Thymus (tissue), 11 donors: ENCODE results near the gene S100A12. TPM values are rescaled to one million over a fixed set of nuclear protein-coding genes. Genes with fewer than 3 reads are reported as not detected.
"Not testable (repeated sequence)": the region's sequence is repeated elsewhere in the genome, so short reads cannot be mapped to it uniquely, and the experiment has no call there.

ENCODE experiments used
- DNase-seq, 9 donors: peaks; one replicate each; pipeline ENCODE4 v3.0.0-alpha.2; 2013; ENCODE audit warnings: low spot score in 9 of 9, low read depth in 6 of 9, missing footprints in 1 of 9
- H3K27ac ChIP-seq, 2 donors: one replicate each; pipeline ENCODE4 v1.5.1; 2013; ENCODE audit warnings: control low read depth in 1 of 2, low read depth in 1 of 2, low read length in 1 of 2, mild to moderate bottlenecking in 1 of 2, moderate library complexity in 1 of 2
- H3K27me3 ChIP-seq, 2 donors: one replicate each; pipeline ENCODE4 v1.5.1; 2013; ENCODE audit warnings: low read length in 1 of 2; ENCODE audit not compliant: control insufficient read depth in 2 of 2, insufficient read depth in 1 of 2
- H3K36me3 ChIP-seq, 2 donors: one replicate each; pipeline ENCODE4 v1.5.1; 2013; ENCODE audit warnings: low read length in 1 of 2, mild to moderate bottlenecking in 1 of 2, moderate library complexity in 1 of 2; ENCODE audit not compliant: control insufficient read depth in 2 of 2, insufficient read depth in 2 of 2
- H3K4me1 ChIP-seq, 2 donors: one replicate each; pipeline ENCODE4 v1.5.1; 2013; ENCODE audit warnings: low read length in 2 of 2; ENCODE audit not compliant: control insufficient read depth in 2 of 2, insufficient read depth in 2 of 2
- H3K4me3 ChIP-seq, 2 donors: one replicate each; pipeline ENCODE4 v1.5.1; 2013; ENCODE audit warnings: low read length in 2 of 2, control low read depth in 1 of 2, mild to moderate bottlenecking in 1 of 2
- H3K9me3 ChIP-seq, 2 donors: one replicate each; pipeline ENCODE4 v1.5.1; 2013; ENCODE audit warnings: low read length in 1 of 2, mild to moderate bottlenecking in 1 of 2; ENCODE audit not compliant: control insufficient read depth in 2 of 2, insufficient read depth in 1 of 2
- WGBS: extraction: QIAGEN DNeasy Blood & Tissue Kit; methylation state at CpG from one replicate; pipeline ENCODE4 v1.1.7; 2013; 5-methylcytosine and 5-hydroxymethylcytosine counted together
- polyA plus RNA-seq: library from polyadenylated mRNA; stranded (reverse); fragments of 200-250 nt; gene quantifications from one replicate; pipeline ENCODE4 v1.2.3, GENCODE V29; 2013
- total RNA-seq: library from RNA; stranded (reverse); fragments of 120-200 nt; gene quantifications from one replicate; pipeline ENCODE4 v1.2.4, GENCODE V29; 2013
- donor health status: healthy.

The S100A12 gene
- total and polyA plus RNA-seq, 2 donors = 29.1 to 35.8 TPM

- DNase-seq, H3K27ac ChIP-seq, H3K27me3 ChIP-seq, H3K9me3 ChIP-seq, H3K4me1 ChIP-seq, H3K4me3 ChIP-seq, H3K36me3 ChIP-seq: not testable (repeated sequence)
Measured at GRCh38 chr1:153413961-153414360, 38.5 kb upstream of the S100A12 start.

- not testable (repeated sequence) for H3K36me3 ChIP-seq, H3K4me3 ChIP-seq, H3K9me3 ChIP-seq, H3K27me3 ChIP-seq, DNase-seq, H3K4me1 ChIP-seq, H3K27ac ChIP-seq
- 73% methylated on average over 11 of the region's 11 CpGs for WGBS
Measured at GRCh38 chr1:153407274-153407673, 31.9 kb upstream of the S100A12 start.

- WGBS = 87% methylated on average over 6 of the region's 6 CpGs
- not testable (repeated sequence) for DNase-seq, H3K9me3 ChIP-seq, H3K27ac ChIP-seq, H3K27me3 ChIP-seq, H3K4me1 ChIP-seq, H3K36me3 ChIP-seq, H3K4me3 ChIP-seq
Measured at GRCh38 chr1:153405825-153406599, 30.6 kb upstream of the S100A12 start.

- Histone ChIP-seq H3K9me3 (no peaks in the 10 kb centered on the region), H3K27ac (no peak overlapping the region), H3K36me3 (no peaks in the 10 kb centered on the region), H3K4me1 (no peaks in the 10 kb centered on the region), H3K4me3 (no peak overlapping the region), H3K27me3 (peaks cover 0 to 2% of the 10 kb centered on the region in 2 donors)
- 37% methylated on average over 15 of the region's 15 CpGs for WGBS
- DNase-seq = peak in 1 of 9 donors; percentile 1
Measured at GRCh38 chr1:153404768-153405167, 29.3 kb upstream of the S100A12 start.

- no peak overlapping the region for H3K27ac ChIP-seq
- WGBS = 87% methylated on average over 7 of the region's 7 CpGs
- DNase-seq = no peak
Measured at GRCh38 chr1:153404086-153404635, 28.7 kb upstream of the S100A12 start.

GRCh38 chr1:153403421-153404085 lies 28.1 kb upstream of the S100A12 start:
- DNase-seq = no peak
- no peak overlapping the region for H3K4me3 ChIP-seq
- WGBS = 95% methylated on average over 11 of the region's 11 CpGs
- H3K4me1 ChIP-seq = no peaks in the 10 kb centered on the region
- no peaks in the 10 kb centered on the region for H3K36me3 ChIP-seq
- H3K27me3 ChIP-seq = peaks cover 0 to 2% of the 10 kb centered on the region in 2 donors
- no peak overlapping the region for H3K27ac ChIP-seq
- no peaks in the 10 kb centered on the region for H3K9me3 ChIP-seq

More at GRCh38 chr1:153404086-153404635, 28.7 kb upstream of the S100A12 start:
- Histone ChIP-seq H3K9me3 (no peaks in the 10 kb centered on the region), H3K27me3 (peaks cover 0 to 2% of the 10 kb centered on the region in 2 donors), H3K4me3 (no peak overlapping the region), H3K4me1 (no peaks in the 10 kb centered on the region), H3K36me3 (no peaks in the 10 kb centered on the region)

GRCh38 chr1:153402226-153402625 lies 26.8 kb upstream of the S100A12 start:
- no peak for DNase-seq
- Histone ChIP-seq H3K9me3 (no peaks in the 10 kb centered on the region), H3K36me3 (no peaks in the 10 kb centered on the region), H3K27ac (no peak overlapping the region), H3K4me3 (no peak overlapping the region), H3K4me1 (no peaks in the 10 kb centered on the region), H3K27me3 (peaks cover 0 to 2% of the 10 kb centered on the region in 2 donors)
- 70% methylated on average over 2 of the region's 2 CpGs for WGBS

- no peaks in the 10 kb centered on the region for H3K36me3 ChIP-seq
Measured at GRCh38 chr1:153401461-153401860, 26.0 kb upstream of the S100A12 start.

GRCh38 chr1:153400244-153400643 lies 24.8 kb upstream of the S100A12 start:
- WGBS = 92% methylated on average over 5 of the region's 5 CpGs
- Histone ChIP-seq H3K27ac (no peak overlapping the region), H3K4me3 (no peak overlapping the region), H3K4me1 (no peaks in the 10 kb centered on the region), H3K36me3 (no peaks in the 10 kb centered on the region), H3K27me3 (peaks cover 0 to 2% of the 10 kb centered on the region in 2 donors), H3K9me3 (no peaks in the 10 kb centered on the region)
- no peak for DNase-seq

More at GRCh38 chr1:153401461-153401860, 26.0 kb upstream of the S100A12 start:
- Histone ChIP-seq H3K27ac (no peak overlapping the region), H3K4me1 (no peaks in the 10 kb centered on the region), H3K4me3 (no peak overlapping the region), H3K9me3 (no peaks in the 10 kb centered on the region), H3K27me3 (peaks cover 0 to 2% of the 10 kb centered on the region in 2 donors)
- WGBS = 95% methylated on average over 9 of the region's 9 CpGs
- DNase-seq = no peak
